Coronary artery (tissue), 2 donors: ENCODE data around the gene CSTF2T.

Experiments
- DNase-seq: peaks from one replicate; pipeline ENCODE4 v3.0.0-alpha.2; 2017; ENCODE audit warnings: low spot score
- H3K27ac ChIP-seq, 2 donors: fragments of 200-600 bp; sonication (generic); one replicate each; pipeline ENCODE4 v1.5.1; 2016 to 2019
- H3K4me3 ChIP-seq: fragments of 200-600 bp; sonication (generic); 2 replicates; pipeline ENCODE4 v1.5.1; 2016; ENCODE audit warnings: mild to moderate bottlenecking, moderate library complexity
- CTCF ChIP-seq: fragments of 200-600 bp; sonication (generic); IDR thresholded peaks from one replicate; pipeline ENCODE4 v1.5.1; 2019; ENCODE audit warnings: antibody characterized with exemption

CSTF2T gene

GRCh38 chr10:51653025-51653424, 46.4 kb downstream of the CSTF2T start:
- Histone ChIP-seq H3K4me3 (no peak overlapping the region), H3K27ac (no peak overlapping the region)
- no peak for TF ChIP-seq CTCF
- DNase-seq = no peak

DNA sequence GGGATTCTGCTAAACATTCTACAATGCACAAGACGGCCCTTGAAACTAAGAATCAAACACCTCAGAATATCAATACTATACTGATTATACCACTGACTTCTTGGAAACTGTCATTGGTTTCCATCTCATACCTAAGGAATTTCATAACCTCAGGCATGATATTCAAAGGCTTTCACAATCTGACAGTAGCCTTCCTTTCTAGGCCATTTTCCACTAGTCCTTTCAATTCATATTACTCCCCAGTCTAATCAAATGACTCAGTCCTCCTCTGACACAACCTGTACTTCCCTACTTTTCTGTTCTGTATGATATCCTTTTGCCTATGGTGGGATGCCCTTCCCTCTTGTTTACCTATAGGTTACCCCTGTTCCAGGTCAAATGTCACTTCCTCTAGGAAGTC, 48.3 kb downstream of the CSTF2T start:
- no peak overlapping the region for H3K27ac ChIP-seq
- H3K4me3 ChIP-seq = no peak overlapping the region
- no peak for DNase-seq
- no peak for TF ChIP-seq CTCF

DNA sequence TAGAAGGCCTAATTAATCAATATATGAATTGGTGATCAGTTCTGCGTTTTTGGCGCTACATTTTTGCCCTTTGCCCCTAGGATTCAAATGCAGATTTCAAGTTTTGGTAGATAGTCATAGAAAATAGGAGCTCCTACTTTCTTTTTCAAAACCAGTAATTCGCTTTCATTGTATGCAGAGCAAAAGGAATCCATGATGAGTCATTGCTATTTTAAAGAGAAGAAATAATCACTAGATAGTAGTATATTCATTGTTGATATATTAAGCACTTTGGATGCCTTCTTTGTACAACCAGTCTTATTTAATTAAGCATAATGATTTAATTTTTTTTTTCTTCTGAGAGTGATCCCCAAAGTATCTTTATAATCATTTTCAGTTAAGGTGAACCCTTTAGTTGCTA, 50.3 kb downstream of the CSTF2T start:
- DNase-seq = no peak
- H3K4me3 ChIP-seq = no peak overlapping the region
- H3K27ac ChIP-seq = no peak overlapping the region
- no peak for TF ChIP-seq CTCF
